Heart left ventricle (tissue), 16 donors: ENCODE results near the gene GNB1L. TPM values are rescaled to one million over a fixed set of nuclear protein-coding genes. Genes with fewer than 3 reads are reported as not detected.
A peak's percentile ranks its signal among the peaks of the same experiment; 100 is the strongest.

ENCODE experiments used
- ATAC-seq, 4 donors: fragments of 200-7000 bp; cut with Tn5 transposase; one replicate each; pipeline ENCODE4 v1.9.1; 2020 to 2022; ENCODE audit warnings: moderate library complexity in 4 of 4, mild to moderate bottlenecking in 3 of 4, moderate number of reproducible peaks in 1 of 4
- DNase-seq, 5 donors: peaks; one replicate each; pipeline ENCODE4 v3.0.0-alpha.2; 2020
- H3K27ac ChIP-seq, 12 donors: fragments of 200-600 bp; sonication (generic) in 4 of 12; one replicate each; pipeline versions ENCODE4 v1.5.0 to v1.8.0; 2016 to 2022; ENCODE audit warnings: mild to moderate bottlenecking in 2 of 12
- H3K27me3 ChIP-seq, 9 donors: fragments of 200-600 bp; sonication (generic) in 2 of 9; one replicate each; pipeline versions ENCODE4 v1.5.1 to v1.8.0; 2016 to 2022; ENCODE audit warnings: mild to moderate bottlenecking in 3 of 9
- H3K36me3 ChIP-seq, 9 donors: fragments of 200-600 bp; sonication (generic) in 2 of 9; one replicate each; pipeline versions ENCODE4 v1.5.0 to v1.8.0; 2018 to 2022; ENCODE audit warnings: mild to moderate bottlenecking in 2 of 9
- H3K4me1 ChIP-seq, 12 donors: fragments of 200-600 bp; sonication (generic) in 4 of 12; one replicate each; pipeline versions ENCODE4 v1.5.0 to v1.8.0; 2016 to 2022; ENCODE audit warnings: mild to moderate bottlenecking in 3 of 12
- H3K4me3 ChIP-seq, 12 donors: fragments of 200-600 bp; sonication (generic) in 4 of 12; one replicate each; pipeline versions ENCODE4 v1.5.0 to v1.8.0; 2017 to 2022; ENCODE audit warnings: mild to moderate bottlenecking in 9 of 12, moderate library complexity in 4 of 12
- H3K9me3 ChIP-seq, 12 donors: fragments of 200-600 bp; sonication (generic) in 4 of 12; one replicate each; pipeline versions ENCODE4 v1.5.0 to v1.8.0; 2016 to 2022; ENCODE audit warnings: mild to moderate bottlenecking in 1 of 12
- POLR2A ChIP-seq, 2 donors: fragments of 450-650 bp; IDR thresholded peaks; one replicate each; pipeline ENCODE4 v1.6.1; 2017; ENCODE audit warnings: antibody characterized with exemption in 2 of 2, mild to moderate bottlenecking in 2 of 2, moderate library complexity in 2 of 2
- WGBS, 4 donors: extraction: QIAGEN DNeasy Blood & Tissue Kit in 2 of 4; methylation state at CpG; one replicate each; pipeline versions ENCODE4 v1.1.5 to v1.1.7; 2013 to 2018; 5-methylcytosine and 5-hydroxymethylcytosine counted together
- intact Hi-C, 10 donors: fragments of 100-400 bp; cut with DNase I; formaldehyde crosslinking; loops; one replicate each; pipeline versions ENCODE4 v1.11.1 to v1.14.2; 2022
- polyA plus RNA-seq, 2 donors: library from polyadenylated mRNA; stranded (reverse); fragments of 200-250 nt; gene quantifications; one replicate each; pipeline ENCODE4 v1.2.3, GENCODE V29; 2013
- total RNA-seq, 9 donors: library from RNA; depleted of rRNA in 2 of 9; stranded (reverse); fragments of >200 nt in 2 of 9; fragmentation: NEBNext Ultra II Directional in 3 of 9; extraction: Animal tissue kit (Norgen Biotek cat#: 25700) in 3 of 9; gene quantifications; one replicate each; pipeline versions ENCODE4 v1.1.0 to v1.2.4, GENCODE V29; 2016 to 2023
- TF ChIP-seq, protein P1 (sequence below), 12 donors: fragments of 200-600 bp; sonication (generic) in 4 of 12; IDR thresholded peaks; one replicate each; pipeline versions ENCODE4 v1.5.0 to v1.8.0; 2018 to 2022; ENCODE audit warnings: antibody characterized with exemption in 12 of 12, mild to moderate bottlenecking in 5 of 12
- donor health status: ischemic (EF 13 %, LVEDD 7.1; RV severe dilation, severe dysfunction).
- donor health status: healthy with polysubstance abuse.
- donor health status: DM: no; HTN: yes; CAD: no.
- donor health status: DM: no; HTN: no; CAD: no.
- donor health status: ischemic (EF 25% LVEDD 6.9; RV normal size, moderate dysfunction).
- donor health status: ischemic (EF 25% LVEDD 5.7; RV mildly dilated, moderate dysfunction).
- donor health status: healthy.
- donor health status: DM: yes; HTN: yes; CAD: no.
- donor health status: ischemic (EF 35%, LVEDD 5.7; RV mildly dilated, moderate dysfunction).
- donor health status: nonischemic (EF 11% LVEDD 7.7; RV severe dilation, severe dysfunction).
- donor health status: DM: yes; HTN: yes; CAD: no.
- donor health status: PGD.
- donor health status: ischemic (EF 29% LVEDD 5.4; RV normal size, mild dysfunction).
- donor health status: nonischemic (EF 23%, LVEDD 6.1; RV moderate dilation, normal function).

Gene GNB1L
- total and polyA plus RNA-seq, 11 donors: 1.6 to 9.2 (median 2.4) TPM

GRCh38 chr22:19789406-19789805, 65.3 kb downstream of the GNB1L start:
- TF ChIP-seq, protein P1, sequence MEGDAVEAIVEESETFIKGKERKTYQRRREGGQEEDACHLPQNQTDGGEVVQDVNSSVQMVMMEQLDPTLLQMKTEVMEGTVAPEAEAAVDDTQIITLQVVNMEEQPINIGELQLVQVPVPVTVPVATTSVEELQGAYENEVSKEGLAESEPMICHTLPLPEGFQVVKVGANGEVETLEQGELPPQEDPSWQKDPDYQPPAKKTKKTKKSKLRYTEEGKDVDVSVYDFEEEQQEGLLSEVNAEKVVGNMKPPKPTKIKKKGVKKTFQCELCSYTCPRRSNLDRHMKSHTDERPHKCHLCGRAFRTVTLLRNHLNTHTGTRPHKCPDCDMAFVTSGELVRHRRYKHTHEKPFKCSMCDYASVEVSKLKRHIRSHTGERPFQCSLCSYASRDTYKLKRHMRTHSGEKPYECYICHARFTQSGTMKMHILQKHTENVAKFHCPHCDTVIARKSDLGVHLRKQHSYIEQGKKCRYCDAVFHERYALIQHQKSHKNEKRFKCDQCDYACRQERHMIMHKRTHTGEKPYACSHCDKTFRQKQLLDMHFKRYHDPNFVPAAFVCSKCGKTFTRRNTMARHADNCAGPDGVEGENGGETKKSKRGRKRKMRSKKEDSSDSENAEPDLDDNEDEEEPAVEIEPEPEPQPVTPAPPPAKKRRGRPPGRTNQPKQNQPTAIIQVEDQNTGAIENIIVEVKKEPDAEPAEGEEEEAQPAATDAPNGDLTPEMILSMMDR (IDR thresholded peaks at IDR 0.05): no peak
- TF ChIP-seq POLR2A (IDR thresholded peaks at IDR 0.05): no peak
- ATAC-seq (no peak), DNase-seq (no peak)
- H3K4me1 ChIP-seq: no peaks in the 10 kb centered on the region
- H3K36me3 ChIP-seq: peaks cover 0 to 8% (median 0%) of the 10 kb centered on the region in 9 donors
- H3K27ac ChIP-seq: no peak overlapping the region
- no peak overlapping the region for H3K4me3 ChIP-seq
- intact Hi-C loops: no loop called here
- 93 to 97% (median 94%) methylated on average over 10 to 16 of the region's 16 CpGs for WGBS, 4 donors
- H3K27me3 ChIP-seq: no peaks in the 10 kb centered on the region
- peaks cover 0 to 30% (median 0%) of the 10 kb centered on the region in 12 donors for H3K9me3 ChIP-seq

DNA sequence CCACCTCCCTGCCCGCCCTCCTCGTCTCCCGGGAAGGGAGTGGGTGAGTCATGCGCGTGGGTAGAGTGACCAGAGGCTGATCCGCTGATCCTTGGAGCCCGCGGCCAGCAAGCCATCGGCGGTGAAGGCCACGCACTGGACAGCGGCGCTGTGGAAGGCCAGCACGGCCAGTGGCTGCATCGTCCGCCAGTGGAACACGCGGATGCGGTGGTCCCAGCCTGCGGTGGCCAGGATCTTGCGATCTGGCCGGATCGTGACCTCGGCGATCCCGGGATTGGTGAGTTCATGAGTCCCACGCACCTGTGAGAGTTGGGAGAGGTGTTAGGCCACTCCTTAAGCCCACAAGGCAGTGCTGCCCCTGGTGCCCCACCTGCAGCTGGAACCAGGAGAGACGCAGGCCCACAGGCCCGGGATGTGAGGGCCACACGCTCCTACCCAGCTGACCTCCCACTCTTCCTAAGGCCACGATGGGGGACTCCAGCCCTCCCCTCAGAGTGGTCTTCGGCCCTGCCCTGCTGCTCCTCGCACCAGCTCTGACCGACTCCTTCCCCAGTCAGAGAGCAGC, 65.9 kb downstream of the GNB1L start:
- Histone ChIP-seq H3K27me3 (peaks cover 0 to 2% (median 0%) of the 10 kb centered on the region in 9 donors), H3K4me3 (no peak overlapping the region), H3K27ac (no peak overlapping the region), H3K36me3 (peaks cover 0 to 8% (median 0%) of the 10 kb centered on the region in 9 donors), H3K9me3 (peaks cover 0 to 25% (median 0%) of the 10 kb centered on the region in 12 donors), H3K4me1 (no peaks in the 10 kb centered on the region)
- no peak for TF ChIP-seq POLR2A (IDR thresholded peaks at IDR 0.05)
- TF ChIP-seq, protein P1 (IDR thresholded peaks at IDR 0.05): no peak
- WGBS, 4 donors: 95 to 97% (median 97%) methylated on average over 19 to 34 of the region's 34 CpGs
- DNase-seq (peak in 1 of 5 donors; percentile 61), ATAC-seq (no peak)
- intact Hi-C loops: no loop called here

- TF ChIP-seq, protein P1 (IDR thresholded peaks at IDR 0.05): no peak
- TF ChIP-seq POLR2A (IDR thresholded peaks at IDR 0.05): no peak
- H3K36me3 ChIP-seq: peaks cover 0 to 8% (median 0%) of the 10 kb centered on the region in 9 donors
- ATAC-seq (no peak), DNase-seq (no peak)
- intact Hi-C loops: no loop called here
- H3K4me3 ChIP-seq: no peak overlapping the region
- H3K9me3 ChIP-seq: peaks cover 0 to 16% (median 0%) of the 10 kb centered on the region in 12 donors
- peaks cover 0 to 11% (median 0%) of the 10 kb centered on the region in 9 donors for H3K27me3 ChIP-seq
- WGBS, 4 donors: 78 to 97% (median 95%) methylated on average over 2 to 9 of the region's 9 CpGs
- no peaks in the 10 kb centered on the region for H3K4me1 ChIP-seq
- H3K27ac ChIP-seq: no peak overlapping the region
Observed at GRCh38 chr22:19787849-19788141, 66.9 kb downstream of the GNB1L start.

GRCh38 chr22:19786959-19787848, 67.5 kb downstream of the GNB1L start:
- DNase-seq (peak in 1 of 5 donors; percentile 20), ATAC-seq (no peak)
- Histone ChIP-seq H3K27me3 (peaks cover 0 to 11% (median 0%) of the 10 kb centered on the region in 9 donors), H3K4me3 (no peak overlapping the region), H3K27ac (no peak overlapping the region), H3K9me3 (peaks cover 0 to 14% (median 0%) of the 10 kb centered on the region in 12 donors), H3K4me1 (no peaks in the 10 kb centered on the region), H3K36me3 (peaks cover 0 to 8% (median 0%) of the 10 kb centered on the region in 9 donors)
- intact Hi-C loops: no loop called here
- TF ChIP-seq, protein P1 (IDR thresholded peaks at IDR 0.05): no peak
- TF ChIP-seq POLR2A (IDR thresholded peaks at IDR 0.05): no peak
- 91 to 96% (median 93%) methylated on average over 27 to 28 of the region's 28 CpGs for WGBS, 4 donors
